GM21717 (cell line): ENCODE measurements around the gene CLIC5.

Experiments used
- ATAC-seq: cut with Tn5 transposase; IDR thresholded peaks from one replicate; pipeline ENCODE4 v1.9.1; 2021; ENCODE audit warnings: mild to moderate bottlenecking, moderate library complexity; ENCODE audit not compliant: unreplicated experiment

CLIC5 gene

DNA sequence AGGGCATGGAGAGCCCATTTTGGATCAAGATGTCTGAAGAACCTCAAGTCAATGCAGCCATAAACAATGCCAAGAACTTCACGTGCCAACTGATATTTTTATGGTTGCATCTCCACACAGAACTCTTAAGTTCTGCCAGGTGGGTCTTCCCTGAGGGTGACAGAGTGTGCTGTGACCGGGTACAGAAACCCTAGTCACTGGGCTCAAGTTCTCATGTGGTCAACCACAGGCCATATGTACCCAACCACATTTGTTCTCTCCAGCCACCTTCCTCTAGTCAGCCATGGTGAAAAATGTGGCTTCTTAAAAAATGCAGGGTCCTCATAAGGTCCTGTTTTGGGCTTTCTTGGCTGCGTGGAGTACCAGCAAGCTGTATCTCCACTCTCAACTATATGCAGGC, 48.9 kb downstream of the CLIC5 start:
- ATAC-seq: no peak

DNA sequence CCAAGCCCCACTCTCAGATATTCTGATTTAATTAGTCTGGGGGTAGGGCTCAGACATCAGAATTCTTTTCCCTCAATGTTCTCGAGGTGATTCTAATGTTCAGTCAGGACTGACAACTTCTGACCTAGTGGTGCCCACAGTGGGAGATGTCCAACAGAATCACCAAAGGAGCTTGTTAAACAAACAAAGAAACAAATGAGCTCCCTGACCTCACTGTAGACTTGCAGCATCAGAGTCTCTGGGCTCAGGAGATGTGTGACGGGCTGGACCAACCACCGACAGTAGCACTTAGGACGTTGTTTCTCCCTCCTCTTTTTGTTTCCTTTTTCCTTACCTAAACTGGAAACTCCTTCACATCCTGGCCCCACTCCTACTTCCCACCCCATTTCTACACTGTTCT, 49.3 kb downstream of the CLIC5 start:
- no peak for ATAC-seq

DNA sequence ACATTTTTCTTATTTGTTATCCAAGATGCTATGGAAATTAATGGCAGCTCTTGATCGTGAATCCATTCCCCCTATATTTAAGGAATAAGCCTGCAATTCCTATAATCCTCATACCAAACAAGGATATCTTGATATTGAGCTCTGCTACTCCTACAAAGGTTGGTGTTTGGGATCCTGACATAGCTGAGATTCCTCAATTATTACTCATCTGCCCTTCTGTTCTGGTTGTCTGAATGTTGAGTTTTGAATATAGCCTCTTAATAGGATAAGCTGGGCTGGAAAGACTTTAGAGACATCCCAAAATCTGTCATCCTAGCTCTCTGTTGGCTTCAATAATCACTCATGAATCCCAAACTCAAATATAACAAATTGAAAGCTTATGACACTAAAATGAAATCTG, 49.9 kb downstream of the CLIC5 start:
- no peak for ATAC-seq

DNA sequence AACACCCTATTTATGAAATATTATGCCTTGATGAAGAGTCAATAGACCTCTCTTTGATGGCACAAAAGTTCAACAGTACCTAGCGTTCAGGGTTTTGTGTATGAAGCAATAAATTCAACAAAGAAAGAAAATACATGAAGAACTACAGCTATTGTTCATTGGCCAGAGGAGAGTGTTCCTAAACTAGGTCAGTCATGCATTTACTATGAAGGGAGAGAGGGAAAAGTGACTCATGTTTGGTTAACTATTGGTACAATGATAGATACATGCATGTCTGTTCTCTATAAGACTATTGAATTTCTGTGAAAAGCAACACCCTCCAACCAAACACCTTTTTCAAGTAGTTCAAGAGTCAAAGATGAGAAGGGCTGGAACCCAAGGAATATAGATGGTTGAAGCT, 50.7 kb downstream of the CLIC5 start:
- ATAC-seq: no peak

DNA sequence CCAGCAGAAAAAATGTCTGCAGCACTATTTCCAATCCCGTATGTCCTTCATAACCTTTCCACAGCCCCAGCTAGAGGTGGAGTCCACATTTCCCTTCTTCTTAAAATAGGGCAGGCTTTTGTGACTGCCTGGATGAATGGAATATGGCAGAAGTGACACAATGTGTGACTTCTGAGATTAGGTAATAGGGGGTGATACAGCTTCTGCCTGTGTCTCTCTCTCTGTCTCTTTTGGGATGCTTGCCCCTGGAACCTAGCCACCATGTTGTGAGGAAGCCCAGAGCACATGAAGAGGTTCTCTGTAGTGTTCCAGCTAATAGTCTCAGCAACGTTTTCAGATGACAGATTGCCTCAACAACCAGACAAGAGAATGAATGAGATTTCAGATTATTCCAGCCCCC, 51.4 kb downstream of the CLIC5 start:
- no peak for ATAC-seq

DNA sequence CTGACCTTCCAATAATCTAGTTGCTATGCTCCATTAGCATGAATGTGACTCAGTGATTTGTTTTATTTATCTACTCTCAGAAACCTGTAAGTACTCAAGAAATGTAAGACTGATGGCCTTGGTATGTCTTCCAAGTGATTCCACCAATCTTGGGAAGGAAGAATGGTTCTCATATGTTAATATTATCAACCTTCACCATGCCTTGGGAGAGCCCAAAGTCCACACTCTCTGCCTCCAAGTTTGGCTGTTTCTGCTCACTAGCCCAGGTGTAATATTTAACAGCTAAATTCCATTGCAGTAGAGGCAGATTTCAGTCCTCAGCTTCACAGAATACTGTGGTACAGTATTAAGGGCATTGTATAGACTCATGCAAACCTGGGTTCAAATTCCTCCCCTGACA, 51.8 kb downstream of the CLIC5 start:
- ATAC-seq: no peak

DNA sequence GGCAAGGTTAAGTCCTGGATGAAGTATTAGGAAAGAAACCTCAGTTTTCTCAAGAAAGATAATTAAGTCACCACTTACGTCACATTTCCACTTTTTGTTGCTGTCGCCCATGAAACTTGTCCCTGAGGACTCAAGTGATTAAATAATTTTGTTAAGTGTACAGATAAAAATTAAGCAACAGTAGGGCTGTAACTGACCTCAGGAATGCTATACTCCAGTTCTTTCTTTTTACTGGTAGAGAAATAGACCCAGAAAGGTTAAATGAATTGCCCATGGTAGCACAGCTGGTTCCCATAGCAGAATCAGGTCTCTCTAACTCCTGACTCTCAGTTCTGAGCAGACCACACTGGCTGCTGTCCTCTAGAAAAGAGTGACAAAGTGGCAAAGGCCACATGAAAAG, 54.5 kb downstream of the CLIC5 start:
- no peak for ATAC-seq

DNA sequence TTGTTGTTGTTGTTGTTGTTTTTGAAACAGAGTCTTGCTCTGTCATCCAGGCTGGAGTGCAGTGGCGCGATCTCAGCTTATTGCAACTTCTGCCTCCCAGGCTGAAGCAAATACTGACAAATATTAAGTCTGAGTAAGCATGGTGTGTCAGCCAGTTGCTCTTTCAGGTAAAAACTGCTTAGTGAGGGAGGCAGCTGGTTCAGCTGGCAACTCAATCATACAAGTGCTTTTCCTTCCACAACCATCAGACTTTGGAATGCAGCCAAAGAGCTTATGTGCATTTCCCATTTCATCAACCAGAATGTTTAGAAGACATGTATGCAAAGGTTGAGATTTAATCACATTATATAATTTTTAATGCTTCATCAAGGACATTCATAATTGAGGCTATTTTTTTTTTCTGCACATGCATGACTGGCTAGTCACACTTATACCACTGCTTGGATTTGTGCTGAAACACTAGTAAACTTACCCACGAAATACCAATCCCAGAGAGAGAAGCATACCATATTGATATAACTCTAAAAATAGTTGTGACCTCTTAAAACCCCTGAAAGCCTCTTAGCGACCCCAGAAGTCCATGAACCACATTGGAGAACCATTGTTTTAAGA, 56.0 kb downstream of the CLIC5 start:
- no peak for ATAC-seq

DNA sequence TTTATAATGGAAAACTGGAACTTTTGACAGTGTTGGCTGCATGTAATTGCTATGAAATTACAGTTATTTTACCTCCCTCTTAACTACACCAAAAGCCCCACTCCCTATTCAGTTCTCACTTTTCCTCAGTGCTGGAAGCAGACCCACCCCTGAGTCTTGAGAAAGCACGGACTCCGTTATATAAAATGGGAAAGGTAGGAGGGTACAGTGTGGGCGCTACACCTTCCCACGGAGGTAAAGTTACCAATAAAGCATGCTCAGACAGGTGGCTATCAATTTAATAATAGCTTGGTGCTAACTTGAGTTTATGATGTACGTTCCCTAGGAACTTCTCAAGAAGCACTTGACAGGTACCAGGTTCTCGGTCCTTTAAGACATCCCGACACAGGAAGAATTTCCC, 59.0 kb downstream of the CLIC5 start:
- ATAC-seq: no peak

DNA sequence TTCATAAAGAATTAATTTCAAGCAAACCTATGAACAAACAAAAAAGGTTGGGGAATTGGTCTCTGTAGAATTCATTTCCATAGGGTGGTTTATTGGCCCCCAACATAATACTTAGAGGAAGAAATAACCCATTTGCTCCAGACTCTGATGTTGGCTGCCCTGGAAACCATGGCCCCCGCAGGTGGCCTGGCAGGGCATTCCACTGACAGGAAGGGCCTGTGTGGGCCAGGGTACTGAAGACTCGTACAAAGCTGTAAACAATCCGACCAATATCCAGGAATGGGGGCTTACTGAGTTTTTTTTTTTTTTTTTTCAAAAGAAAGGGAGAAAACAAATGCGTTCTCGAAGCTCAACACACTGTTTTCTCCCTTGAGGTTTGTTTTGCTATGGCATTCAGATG, 59.5 kb downstream of the CLIC5 start:
- ATAC-seq: no peak

DNA sequence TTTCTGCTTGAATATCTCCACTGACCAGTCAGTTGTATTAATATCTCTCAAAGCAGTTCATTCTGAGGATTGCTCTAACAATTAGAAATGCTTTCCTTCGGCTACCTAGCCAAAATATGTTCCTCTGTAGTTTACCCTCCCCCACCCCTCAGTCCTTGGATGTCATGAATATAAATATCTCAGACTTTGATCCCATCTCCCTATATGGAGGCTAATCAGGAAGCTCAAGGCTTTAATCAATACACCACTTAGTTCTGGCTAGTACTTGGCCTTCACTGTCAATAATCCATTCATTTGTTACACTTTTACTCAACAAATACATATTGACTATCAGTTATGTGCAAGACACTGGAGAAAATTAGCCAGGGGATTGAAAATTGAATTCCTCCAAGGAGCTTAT, 60.1 kb downstream of the CLIC5 start:
- ATAC-seq: no peak

DNA sequence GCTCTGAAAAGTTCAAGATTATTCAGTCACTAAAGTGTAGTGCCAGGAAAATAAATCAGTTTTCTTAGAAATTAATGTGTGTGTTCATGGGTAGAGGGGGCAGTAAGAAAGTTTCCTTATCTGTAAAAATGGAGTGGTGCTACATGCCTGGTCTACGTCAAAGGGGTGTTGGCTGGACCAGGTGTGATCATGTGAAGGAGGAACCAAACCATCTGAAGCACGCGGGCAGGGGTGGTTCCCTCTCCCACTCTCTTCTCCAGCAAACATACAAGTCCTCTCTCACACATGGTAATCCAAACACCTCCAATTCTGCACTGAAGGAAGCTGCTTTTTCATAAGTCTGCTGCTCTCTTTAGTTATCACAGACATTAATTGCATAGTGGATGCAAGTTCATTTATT, 63.1 kb downstream of the CLIC5 start:
- ATAC-seq: no peak

DNA sequence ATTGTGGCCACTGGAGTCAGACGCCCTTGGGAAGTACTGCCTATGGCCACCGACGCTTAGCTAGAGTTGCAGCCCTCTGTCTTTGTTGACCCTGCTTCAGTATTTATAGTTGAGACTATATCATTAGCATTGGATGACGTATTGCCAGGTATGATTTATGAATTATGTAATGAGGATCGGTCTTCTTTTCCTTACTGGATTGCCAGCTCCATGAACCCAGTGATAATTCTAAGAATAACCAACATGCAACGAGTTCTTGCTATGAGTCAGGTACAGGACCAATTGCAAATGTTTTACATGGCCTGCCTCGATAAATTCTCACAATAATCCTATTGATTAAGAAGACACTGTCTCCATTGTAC, 63.5 kb downstream of the CLIC5 start:
- no peak for ATAC-seq

DNA sequence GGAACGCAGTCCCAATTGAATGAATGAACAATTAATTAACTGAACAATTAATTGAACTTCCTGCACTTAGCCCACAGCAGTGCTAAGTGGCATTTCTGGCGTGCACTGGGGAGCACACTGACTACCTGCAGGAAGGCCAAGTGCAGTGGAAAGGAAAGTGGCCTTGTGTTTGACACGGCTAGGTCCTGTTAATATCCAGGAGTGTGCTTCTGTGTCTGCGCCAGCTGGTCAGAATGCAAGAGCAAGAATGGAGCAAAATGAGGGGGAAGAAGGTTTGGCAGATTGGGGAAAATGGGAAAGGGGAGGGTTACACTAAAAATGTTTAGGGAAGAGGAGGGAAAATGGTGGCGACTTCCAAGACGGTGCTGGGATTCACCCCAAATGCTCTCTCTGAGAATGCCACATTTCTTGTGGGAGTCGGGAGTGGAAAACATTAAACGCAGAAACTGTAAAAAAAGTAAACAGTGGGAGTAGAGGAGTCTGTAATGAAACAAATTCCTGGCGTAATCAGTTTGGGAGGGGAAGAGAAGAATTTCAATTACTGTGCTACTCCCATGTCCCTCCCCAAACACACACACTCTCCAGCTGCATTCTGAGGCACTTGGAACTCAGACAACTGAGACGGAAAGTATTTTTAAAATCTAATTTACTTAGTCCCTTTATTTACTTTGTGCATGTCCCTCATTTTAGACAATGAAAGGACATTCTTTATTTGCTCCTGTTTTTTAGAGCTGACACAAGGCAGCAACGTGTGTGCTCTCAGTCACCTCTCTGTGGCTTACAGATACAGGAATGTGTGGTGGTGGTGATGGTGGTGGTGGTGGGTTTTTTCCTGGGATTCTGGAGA, 64.1 kb downstream of the CLIC5 start:
- no peak for ATAC-seq

DNA sequence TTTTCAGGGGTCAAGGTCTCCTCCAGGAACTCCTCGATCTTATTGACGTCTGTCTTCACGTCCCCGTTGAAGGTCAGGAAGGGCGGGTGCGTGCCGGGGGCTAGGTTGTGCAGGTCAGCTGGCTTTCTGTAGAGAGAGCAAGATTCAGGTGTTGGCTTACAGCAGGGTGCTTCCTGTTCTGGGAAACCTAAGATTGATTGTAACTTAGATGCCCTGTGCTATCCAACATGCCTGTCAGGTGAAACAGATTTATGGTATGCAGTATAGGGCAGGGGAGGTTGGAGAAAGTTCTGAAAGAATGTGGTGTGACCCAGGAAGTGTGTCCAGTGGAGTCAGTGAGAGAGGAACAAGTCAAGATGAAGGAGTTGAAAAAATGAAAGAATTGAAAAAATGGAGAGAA, 66.4 kb downstream of the CLIC5 start:
- no peak for ATAC-seq

DNA sequence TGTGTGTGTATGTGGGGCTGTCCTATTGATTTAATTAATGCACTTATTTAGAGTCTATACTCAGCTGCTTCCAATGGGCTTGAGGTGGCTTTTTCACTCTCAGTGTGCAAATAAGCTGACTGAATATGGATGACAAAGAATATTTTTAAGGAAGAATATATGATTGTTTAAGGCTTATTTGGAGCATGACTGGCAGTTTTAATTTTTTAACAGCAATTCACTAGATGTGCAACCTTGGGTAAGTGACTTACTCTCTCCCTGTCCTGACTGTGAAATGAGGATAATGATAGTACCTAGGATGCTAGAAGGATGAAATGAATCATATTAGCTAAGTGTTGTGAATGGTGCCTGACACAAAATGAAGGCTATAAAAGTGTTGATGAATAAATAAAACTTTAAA, 67.9 kb downstream of the CLIC5 start:
- ATAC-seq: no peak

DNA sequence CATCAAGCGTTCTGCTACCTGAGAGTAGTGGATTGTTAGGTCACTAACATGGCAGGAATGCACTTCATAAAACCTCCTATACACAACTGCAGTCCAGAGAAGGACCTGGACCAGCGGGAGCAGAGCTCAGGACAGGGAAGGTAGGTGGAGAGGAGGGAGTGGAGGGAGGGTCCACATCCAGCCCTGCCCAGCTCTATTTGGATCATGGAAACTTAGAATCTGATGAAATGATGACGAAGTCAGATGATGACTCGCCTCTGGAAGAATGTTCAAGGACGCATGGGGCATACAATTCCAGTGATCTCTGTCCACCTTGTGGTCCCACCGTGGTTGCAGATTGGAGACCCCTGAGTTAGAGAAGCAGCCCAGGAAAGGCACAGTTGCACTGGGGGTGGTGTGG, 68.8 kb downstream of the CLIC5 start:
- no peak for ATAC-seq

DNA sequence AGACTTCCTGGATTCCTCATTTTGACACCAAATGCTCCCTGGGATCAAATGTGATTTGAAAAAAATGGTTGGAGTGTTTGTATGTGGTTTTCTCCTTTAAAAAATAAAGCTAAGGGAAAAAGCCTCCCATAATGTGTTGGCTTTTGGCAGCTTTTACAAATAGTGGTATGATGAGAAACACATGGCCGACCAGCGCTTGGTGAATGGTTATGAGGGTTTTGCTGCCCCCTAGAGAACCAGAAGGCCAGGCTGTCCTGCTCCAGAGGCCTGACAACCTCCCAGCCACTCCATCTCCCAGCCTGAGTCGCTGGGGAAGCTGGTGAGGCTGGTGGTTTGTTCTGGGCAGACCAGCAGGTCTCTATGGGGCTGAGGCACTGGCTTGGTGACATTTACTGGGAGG, 69.3 kb downstream of the CLIC5 start:
- no peak for ATAC-seq

DNA sequence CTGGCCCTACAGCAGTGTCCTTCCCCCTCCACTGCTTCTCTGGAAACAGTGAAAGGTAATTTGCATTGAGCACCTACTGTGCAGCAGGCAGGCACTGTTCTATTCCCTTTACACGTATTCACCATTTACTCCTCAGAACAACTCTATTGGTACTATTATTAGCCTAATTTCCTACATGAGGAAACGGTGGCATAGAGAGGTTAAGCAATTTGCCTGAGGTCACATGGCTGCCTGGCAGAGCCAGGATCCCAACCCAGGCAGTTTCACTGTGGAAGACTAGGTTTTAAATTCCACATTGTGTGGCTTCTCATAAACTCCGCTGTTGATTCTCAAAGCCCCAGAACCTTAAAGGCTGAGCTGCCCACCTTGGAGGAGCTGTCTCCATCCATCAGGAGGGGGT, 72.7 kb downstream of the CLIC5 start:
- no peak for ATAC-seq

DNA sequence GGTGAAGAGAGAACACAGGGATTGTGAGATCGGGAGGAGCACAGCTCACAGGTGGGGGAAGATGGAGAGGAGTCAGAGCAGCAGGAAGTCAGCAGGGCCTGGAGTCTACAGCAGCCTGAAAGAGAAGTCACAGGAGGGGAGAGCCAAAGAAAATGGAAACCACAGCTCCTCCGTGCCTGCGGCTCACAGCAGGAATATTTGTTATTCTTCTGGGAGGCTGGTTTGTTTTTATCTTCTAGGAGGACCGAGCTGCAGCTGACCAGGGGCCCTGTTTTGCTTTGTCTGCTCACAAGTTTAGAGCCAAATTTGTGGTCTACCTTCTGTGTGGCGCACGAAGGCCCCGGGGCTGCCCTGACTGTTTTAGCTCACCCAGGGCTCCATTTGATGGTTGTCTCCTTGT, 81.8 kb downstream of the CLIC5 start:
- ATAC-seq: no peak

DNA sequence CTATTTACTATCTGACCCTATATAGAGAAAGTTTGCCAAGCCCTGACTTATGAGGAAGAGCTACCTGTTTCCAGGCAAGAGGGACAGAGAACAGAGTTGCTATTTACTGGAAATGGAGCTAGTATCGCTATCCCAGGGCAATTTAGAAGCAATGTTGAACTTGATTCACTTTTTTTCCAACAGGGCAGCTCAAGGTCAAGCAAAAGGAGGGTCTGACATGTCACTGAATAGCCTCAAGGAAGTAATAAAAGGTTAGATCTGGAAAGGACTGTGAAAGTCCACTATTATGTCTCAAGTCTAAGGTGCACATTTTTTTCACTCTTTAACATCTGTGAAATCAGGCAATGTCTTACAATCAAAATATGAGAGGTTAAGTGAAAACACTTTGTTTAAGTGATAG, 84.4 kb downstream of the CLIC5 start:
- ATAC-seq: no peak

DNA sequence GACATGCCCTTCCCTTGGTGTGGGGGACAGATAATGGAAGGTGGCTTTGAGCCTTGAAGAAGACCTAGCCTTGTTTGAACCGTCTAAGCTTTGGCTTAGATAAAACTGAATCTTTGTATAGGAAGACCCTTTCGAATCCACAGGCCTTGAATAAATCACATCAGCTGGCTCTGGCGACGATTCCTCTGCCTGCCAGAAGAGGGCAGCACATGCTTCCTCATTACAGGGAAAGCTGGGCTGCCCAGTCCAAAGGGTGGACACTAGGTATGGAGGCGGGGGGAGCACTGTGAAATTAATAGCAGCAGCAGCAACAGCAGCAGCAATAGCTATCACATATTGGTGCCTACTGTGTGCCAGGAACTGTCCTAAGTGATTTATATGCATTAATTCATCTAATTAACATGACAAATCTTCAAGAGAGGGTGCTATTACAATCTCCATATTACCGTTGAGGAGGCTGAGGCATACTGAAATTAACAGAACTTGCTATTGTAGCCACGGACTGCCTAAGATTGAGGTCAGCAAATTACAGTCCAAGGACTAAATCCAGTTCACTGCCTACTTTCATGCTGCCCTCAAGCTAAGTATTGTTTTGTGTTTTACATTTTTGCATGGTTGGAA, 85.1 kb downstream of the CLIC5 start:
- no peak for ATAC-seq
